ENCODE data around the gene NUP160.

DNA sequence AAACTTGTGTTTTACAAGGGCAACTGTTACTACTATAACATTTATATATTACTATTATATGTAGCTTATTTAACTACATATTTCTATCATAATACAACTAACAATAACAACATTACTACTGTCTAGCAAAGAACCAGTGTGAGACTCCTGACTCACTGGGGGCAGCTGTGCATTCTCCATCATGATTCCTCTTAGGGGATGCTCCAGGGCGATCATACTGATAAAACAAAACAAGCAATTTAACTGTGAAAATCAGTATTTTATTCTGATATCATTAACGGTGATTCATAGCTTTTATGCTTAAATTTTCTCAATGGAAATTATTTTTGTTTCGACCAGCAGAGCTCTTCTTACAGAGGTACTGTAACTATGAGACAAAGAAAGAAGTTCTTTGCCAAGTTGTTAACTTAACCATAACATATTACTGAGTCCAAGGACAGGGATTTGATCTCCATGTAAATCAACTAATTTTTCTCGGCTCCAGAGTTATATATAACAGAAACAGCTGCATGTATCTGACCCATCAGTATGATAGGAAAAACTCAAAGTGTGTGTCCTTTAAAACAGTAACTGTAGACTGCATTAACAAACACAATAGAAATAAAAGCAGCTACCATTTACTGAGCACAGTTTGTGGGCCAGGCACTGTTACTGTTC is 56.2 kb downstream of the NUP160 start:
- TF ChIP-seq, protein P1, sequence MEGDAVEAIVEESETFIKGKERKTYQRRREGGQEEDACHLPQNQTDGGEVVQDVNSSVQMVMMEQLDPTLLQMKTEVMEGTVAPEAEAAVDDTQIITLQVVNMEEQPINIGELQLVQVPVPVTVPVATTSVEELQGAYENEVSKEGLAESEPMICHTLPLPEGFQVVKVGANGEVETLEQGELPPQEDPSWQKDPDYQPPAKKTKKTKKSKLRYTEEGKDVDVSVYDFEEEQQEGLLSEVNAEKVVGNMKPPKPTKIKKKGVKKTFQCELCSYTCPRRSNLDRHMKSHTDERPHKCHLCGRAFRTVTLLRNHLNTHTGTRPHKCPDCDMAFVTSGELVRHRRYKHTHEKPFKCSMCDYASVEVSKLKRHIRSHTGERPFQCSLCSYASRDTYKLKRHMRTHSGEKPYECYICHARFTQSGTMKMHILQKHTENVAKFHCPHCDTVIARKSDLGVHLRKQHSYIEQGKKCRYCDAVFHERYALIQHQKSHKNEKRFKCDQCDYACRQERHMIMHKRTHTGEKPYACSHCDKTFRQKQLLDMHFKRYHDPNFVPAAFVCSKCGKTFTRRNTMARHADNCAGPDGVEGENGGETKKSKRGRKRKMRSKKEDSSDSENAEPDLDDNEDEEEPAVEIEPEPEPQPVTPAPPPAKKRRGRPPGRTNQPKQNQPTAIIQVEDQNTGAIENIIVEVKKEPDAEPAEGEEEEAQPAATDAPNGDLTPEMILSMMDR (IDR thresholded peaks at IDR 0.05) = no peak
- TF ChIP-seq POLR2A (IDR thresholded peaks at IDR 0.05) = no peak

All from vagina (tissue), 2 donors.